Mucosa of rectum (tissue), 2 donors: Measurements from ENCODE around the gene WNK2.

Experiments
- H3K27ac ChIP-seq, 2 donors: one replicate each; pipeline ENCODE4 v1.7.0; 2013; ENCODE audit warnings: inconsistent platforms in 2 of 2, low read depth in 2 of 2, low read length in 2 of 2
- H3K27me3 ChIP-seq, 2 donors: one replicate each; pipeline ENCODE4 v1.7.0; 2013; ENCODE audit warnings: low read length in 2 of 2; ENCODE audit not compliant: control insufficient read depth in 2 of 2, insufficient read depth in 2 of 2
- H3K36me3 ChIP-seq, 2 donors: one replicate each; pipeline ENCODE4 v1.7.0; 2013; ENCODE audit warnings: low read length in 2 of 2; ENCODE audit not compliant: control insufficient read depth in 2 of 2, insufficient read depth in 2 of 2
- H3K4me1 ChIP-seq, 2 donors: one replicate each; pipeline ENCODE4 v1.7.0; 2013; ENCODE audit warnings: low read length in 2 of 2, mild to moderate bottlenecking in 1 of 2; ENCODE audit not compliant: control insufficient read depth in 2 of 2, insufficient read depth in 2 of 2
- H3K4me3 ChIP-seq, 2 donors: one replicate each; pipeline ENCODE4 v1.7.0; 2013; ENCODE audit warnings: low read length in 2 of 2
- H3K9ac ChIP-seq, 2 donors: one replicate each; pipeline ENCODE4 v1.7.0; 2013; ENCODE audit warnings: low read length in 2 of 2, low read depth in 1 of 2, mild to moderate bottlenecking in 1 of 2
- H3K9me3 ChIP-seq, 2 donors: one replicate each; pipeline ENCODE4 v1.7.0; 2013; ENCODE audit warnings: low read length in 2 of 2; ENCODE audit not compliant: control insufficient read depth in 2 of 2
- donor health status: healthy.
- donor health status: Normal muscosa, but diverticular disease.

Gene WNK2

GRCh38 chr9:93234600-93234999 lies 50.7 kb downstream of the WNK2 start:
- H3K36me3 ChIP-seq, result peaks cover 18 to 25% of the 10 kb centered on the region in 2 donors
- H3K4me1 ChIP-seq, result peaks cover 47 to 56% of the 10 kb centered on the region in 2 donors
- no peaks in the 10 kb centered on the region for H3K27me3 ChIP-seq

GRCh38 chr9:93235300-93235960 lies 51.5 kb downstream of the WNK2 start:
- no peak overlapping the region for H3K4me3 ChIP-seq
- peaks cover 40 to 48% of the 10 kb centered on the region in 2 donors for H3K4me1 ChIP-seq
- H3K36me3 ChIP-seq, result peaks cover 18 to 26% of the 10 kb centered on the region in 2 donors
- no peaks in the 10 kb centered on the region for H3K9me3 ChIP-seq
- no peak overlapping the region for H3K9ac ChIP-seq
- H3K27me3 ChIP-seq, result no peaks in the 10 kb centered on the region
- H3K27ac ChIP-seq, result no peak overlapping the region

More at GRCh38 chr9:93234600-93234999, 50.7 kb downstream of the WNK2 start:
- no peaks in the 10 kb centered on the region for H3K9me3 ChIP-seq
- peak overlapping the region in 1 of 2 donors; percentile 3 for H3K9ac ChIP-seq
- no peak overlapping the region for H3K4me3 ChIP-seq
- H3K27ac ChIP-seq, result peak overlapping the region in 1 of 2 donors; percentile 16

DNA sequence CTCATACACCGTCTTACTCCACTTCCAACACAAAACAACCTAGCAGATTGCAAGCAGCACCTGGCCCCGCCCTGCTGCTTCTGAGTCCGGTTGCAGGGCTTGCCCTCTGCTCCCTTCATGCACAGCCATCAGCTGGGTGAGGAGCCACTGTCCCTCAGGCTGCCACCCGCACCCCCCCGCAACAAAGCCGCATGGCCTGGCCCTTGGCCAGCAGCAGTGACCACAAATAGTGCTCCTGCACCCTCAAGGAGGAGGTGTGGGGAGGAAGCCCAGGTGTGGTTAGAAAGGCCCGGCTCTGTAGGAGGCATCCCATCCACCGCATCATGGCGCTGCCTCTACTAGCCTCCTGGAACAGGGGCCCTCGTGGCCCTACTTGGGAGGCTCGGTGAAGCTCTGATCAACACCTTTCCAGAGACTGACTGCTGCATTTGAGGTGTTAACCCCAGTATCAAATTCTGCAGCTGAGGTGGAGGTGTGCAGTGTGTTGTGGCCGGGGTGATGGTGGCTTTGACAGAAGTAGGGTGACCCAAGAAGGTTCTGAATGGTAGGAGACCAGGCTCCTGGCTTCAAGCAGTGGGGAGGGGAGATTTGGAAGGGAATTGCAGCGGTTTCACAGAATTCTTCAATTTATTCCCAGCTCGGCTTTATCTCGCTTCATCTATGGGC lies 52.7 kb downstream of the WNK2 start:
- H3K36me3 ChIP-seq, result peaks cover 21 to 33% of the 10 kb centered on the region in 2 donors
- no peak overlapping the region for H3K4me3 ChIP-seq
- H3K9ac ChIP-seq, result no peak overlapping the region
- H3K27ac ChIP-seq, result no peak overlapping the region
- no peaks in the 10 kb centered on the region for H3K27me3 ChIP-seq
- no peaks in the 10 kb centered on the region for H3K9me3 ChIP-seq
- peaks cover 27 to 35% of the 10 kb centered on the region in 2 donors for H3K4me1 ChIP-seq

DNA sequence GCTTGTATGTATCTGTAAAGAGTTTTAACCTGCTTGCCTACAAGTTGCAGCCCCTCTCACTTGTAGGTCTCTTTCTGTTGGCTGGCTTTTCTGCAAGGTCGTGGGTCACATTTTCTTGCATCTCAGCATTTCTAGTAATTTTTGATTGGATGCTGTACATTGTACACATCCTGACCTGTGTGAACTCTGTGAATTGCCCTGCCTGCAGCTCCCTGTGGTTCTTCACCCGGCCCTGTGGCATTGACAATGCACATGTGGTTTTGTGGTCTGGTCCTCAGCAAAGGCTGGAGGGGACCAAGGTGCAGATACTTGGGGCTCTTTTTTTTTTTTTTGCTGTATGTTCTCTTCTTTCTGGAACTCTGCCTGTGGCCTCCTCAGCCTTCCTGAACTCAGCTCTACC lies 53.6 kb downstream of the WNK2 start:
- Histone ChIP-seq H3K27ac (no peak overlapping the region), H3K9ac (no peak overlapping the region), H3K36me3 (peaks cover 29 to 42% of the 10 kb centered on the region in 2 donors), H3K9me3 (no peaks in the 10 kb centered on the region), H3K4me1 (peaks cover 23 to 30% of the 10 kb centered on the region in 2 donors), H3K27me3 (no peaks in the 10 kb centered on the region), H3K4me3 (no peak overlapping the region)

DNA sequence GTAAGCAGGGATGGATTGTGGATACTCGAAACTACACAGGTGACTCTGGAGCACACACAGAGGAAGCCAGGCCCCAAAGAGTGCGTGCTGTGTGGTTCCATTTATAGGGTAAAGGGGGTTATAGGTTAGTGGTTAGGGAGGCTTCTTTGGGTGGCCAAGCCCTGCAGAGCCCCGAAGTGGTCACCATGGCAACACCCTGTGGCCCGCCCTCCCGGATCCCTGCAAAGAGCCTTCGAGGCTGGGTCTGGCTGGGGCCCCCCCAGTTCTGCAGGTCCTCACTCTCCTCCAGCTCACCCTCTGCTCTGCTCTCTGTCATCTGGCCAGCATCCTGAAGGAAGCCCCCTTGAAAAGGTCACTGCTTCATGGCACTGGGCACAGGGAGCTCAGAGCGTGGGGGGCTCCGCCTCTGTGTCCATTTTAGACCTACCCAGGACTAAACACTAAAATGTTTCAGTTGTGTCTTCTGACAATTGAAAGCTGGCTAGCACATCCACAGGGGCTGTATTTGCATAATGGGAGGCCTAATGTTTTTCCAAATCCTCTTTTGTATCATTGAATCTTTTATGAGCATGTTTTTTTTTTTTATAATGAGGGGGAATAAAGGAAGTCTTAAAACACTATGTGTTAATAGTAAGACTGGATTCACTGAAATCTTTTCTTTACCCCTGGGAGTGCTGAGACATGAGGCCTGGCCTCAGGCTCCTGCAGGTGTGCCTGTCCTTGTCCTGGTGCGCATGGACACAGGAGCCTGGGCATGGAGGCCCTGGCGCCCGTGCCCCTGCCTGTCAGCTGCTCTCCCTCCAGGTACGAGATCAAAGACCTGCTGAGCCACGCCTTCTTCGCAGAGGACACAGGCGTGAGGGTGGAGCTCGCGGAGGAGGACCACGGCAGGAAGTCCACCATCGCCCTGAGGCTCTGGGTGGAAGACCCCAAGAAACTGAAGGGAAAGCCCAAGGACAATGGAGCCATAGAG lies 55.3 kb downstream of the WNK2 start:
- Histone ChIP-seq H3K4me3 (no peak overlapping the region), H3K27me3 (no peaks in the 10 kb centered on the region), H3K9ac (no peak overlapping the region), H3K9me3 (no peaks in the 10 kb centered on the region), H3K27ac (no peak overlapping the region), H3K36me3 (peaks cover 37 to 47% of the 10 kb centered on the region in 2 donors), H3K4me1 (peaks cover 21 to 23% of the 10 kb centered on the region in 2 donors)

DNA sequence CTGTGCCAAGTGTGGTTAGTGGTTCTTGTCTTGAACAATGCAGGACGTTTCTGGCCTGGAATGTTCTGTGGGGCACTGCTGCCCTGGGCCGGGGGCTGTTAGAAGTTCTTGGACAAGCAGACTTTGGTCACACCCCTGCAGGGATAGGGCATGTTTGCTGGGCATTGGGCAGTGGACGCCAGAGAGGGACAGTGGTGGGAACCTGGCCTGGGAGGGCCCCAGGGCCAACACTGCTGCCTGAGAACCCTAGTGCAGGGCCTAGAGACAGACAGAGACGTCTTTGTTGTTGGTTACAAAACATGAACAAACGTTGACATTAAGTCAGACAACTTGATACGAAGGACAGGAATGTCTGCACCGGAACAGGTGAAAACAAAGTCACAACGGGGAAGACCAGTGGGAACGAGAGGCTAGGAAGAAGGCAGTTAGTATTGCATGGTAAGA lies 57.0 kb downstream of the WNK2 start:
- Histone ChIP-seq H3K27ac (no peak overlapping the region), H3K9me3 (no peaks in the 10 kb centered on the region), H3K4me1 (peaks cover 9 to 11% of the 10 kb centered on the region in 2 donors), H3K9ac (no peak overlapping the region), H3K36me3 (peaks cover 32 to 39% of the 10 kb centered on the region in 2 donors), H3K4me3 (no peak overlapping the region), H3K27me3 (no peaks in the 10 kb centered on the region)

- H3K9ac ChIP-seq, result no peak overlapping the region
- no peaks in the 10 kb centered on the region for H3K9me3 ChIP-seq
- peaks cover 3 to 5% of the 10 kb centered on the region in 2 donors for H3K4me1 ChIP-seq
- peaks cover 38 to 46% of the 10 kb centered on the region in 2 donors for H3K36me3 ChIP-seq
- no peaks in the 10 kb centered on the region for H3K27me3 ChIP-seq
- no peak overlapping the region for H3K4me3 ChIP-seq
- no peak overlapping the region for H3K27ac ChIP-seq
Observed at GRCh38 chr9:93243112-93243511, 59.2 kb downstream of the WNK2 start.

GRCh38 chr9:93244101-93244500 lies 60.2 kb downstream of the WNK2 start:
- Histone ChIP-seq H3K36me3 (peaks cover 33 to 42% of the 10 kb centered on the region in 2 donors), H3K4me1 (peaks cover 2 to 5% of the 10 kb centered on the region in 2 donors), H3K4me3 (no peak overlapping the region), H3K27ac (no peak overlapping the region), H3K9ac (no peak overlapping the region), H3K27me3 (no peaks in the 10 kb centered on the region), H3K9me3 (no peaks in the 10 kb centered on the region)

DNA sequence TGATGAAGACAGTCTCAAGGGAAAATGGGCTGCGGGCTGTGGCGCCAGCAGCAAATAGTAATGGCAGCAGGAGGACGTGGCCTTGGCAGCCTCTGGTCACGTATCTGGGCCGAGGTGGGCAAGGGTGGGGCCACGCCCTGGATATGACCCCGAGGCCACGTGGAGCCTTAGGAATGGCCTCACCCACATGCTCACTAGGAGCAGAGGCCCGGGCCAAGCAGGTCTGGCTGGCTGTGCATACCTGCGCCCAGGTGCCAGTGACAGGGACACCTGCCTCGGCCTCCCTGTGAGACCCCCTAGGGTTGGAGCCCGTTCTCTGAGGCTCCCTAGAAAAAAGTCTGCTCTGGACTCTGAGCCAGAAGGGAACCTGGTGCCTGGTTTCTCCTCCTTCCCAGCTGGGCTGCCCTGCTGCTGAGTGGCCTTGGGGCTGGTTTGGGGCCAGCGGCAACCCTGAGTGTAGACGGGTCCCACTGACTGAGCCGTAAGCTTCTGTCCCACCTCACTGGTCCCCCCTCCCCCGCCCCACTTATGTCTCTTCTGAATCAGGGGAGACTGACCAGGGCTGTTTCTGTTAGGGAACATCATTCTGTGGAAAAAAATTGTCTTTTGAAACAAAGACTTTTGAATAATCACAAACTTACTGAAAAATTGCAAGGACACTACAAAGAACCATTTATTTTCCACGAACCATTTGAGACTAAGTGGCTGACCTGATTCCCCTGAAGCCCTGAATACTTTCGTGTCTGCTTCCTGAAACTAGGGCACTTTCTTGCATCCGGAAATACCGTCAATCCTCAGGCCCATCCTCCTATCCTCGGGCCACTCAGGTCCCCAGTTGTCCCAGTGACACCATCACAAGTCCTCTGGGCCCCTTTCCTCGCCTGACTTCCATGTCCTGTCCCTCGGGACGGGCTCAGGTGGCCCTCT lies 60.8 kb downstream of the WNK2 start:
- H3K9me3 ChIP-seq, result no peaks in the 10 kb centered on the region
- peaks cover 0 to 5% of the 10 kb centered on the region in 2 donors for H3K4me1 ChIP-seq
- no peak overlapping the region for H3K4me3 ChIP-seq
- no peaks in the 10 kb centered on the region for H3K27me3 ChIP-seq
- peaks cover 33 to 42% of the 10 kb centered on the region in 2 donors for H3K36me3 ChIP-seq
- H3K27ac ChIP-seq, result no peak overlapping the region
- H3K9ac ChIP-seq, result peak overlapping the region in 1 of 2 donors; percentile 19
